ENCODE data around the gene RAMP3. TPM values are rescaled to one million over a fixed set of nuclear protein-coding genes. Genes with fewer than 3 reads are reported as not detected.

The RAMP3 gene
- total and polyA plus RNA-seq, 3 experiments from 2014 or later: not detected

DNA sequence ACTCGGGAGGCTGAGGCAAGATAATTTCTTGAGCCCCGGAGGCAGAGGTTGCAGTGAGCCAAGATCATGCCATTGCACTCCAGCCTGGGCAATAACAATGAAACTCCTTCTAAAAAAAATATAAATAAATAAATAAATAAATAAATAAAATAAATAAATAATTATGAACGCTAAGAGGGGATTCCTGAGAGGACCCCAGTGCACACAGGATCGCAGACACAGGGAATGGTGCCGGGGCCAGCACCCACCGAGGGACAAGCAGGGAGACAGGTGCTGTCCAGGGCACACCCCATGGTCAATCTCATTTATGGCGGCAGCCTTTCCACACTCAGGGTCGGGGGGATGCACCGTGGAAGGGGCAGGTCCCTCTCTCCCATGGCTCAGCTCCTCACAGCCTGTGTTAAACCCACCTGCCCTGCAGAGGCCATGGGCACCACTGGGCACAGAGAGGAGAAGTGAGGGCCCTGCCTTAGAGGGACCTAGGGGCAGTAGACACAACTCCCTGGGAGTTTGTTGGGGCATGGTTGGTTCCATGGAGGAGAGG lies 2.2 kb upstream of the RAMP3 start:
- Mint-ChIP-seq H3K27ac (no peak overlapping the region), H3K4me3 (no peak overlapping the region), H3K9me3 (no peaks in the 10 kb centered on the region), H3K36me3 (peaks cover 0 to 4% (median 0%) of the 10 kb centered on the region in 3 donors), H3K27me3 (peaks cover 30 to 40% of the 10 kb centered on the region in 2 donors), H3K4me1 (peaks cover 2 to 6% (median 6%) of the 10 kb centered on the region in 3 donors)
- Histone ChIP-seq H3K27me3 (ENCODE audit: insufficient read depth, low read length, poor library complexity, severe bottlenecking) (peaks cover 11% of the 10 kb centered on the region), H3K36me3 (ENCODE audit: insufficient read depth, low read length) (no peaks in the 10 kb centered on the region), H3K9me3 (ENCODE audit: low read length) (no peaks in the 10 kb centered on the region), H3K27ac (ENCODE audit: low read depth, low read length) (no peak overlapping the region), H3K4me1 (ENCODE audit: insufficient read depth, low read length) (no peaks in the 10 kb centered on the region), H3K4me3 (ENCODE audit: low read length) (no peak overlapping the region)
- DNase-seq: no peak
- ChIA-PET CTCF (interaction anchor here (0.6 to 1.3 kb wide), 2 partner anchors 32 to 698 kb away, joined by 3 read pairs; no protein-coding TSS in a partner anchor), POLR2A (no interaction called here)

DNA sequence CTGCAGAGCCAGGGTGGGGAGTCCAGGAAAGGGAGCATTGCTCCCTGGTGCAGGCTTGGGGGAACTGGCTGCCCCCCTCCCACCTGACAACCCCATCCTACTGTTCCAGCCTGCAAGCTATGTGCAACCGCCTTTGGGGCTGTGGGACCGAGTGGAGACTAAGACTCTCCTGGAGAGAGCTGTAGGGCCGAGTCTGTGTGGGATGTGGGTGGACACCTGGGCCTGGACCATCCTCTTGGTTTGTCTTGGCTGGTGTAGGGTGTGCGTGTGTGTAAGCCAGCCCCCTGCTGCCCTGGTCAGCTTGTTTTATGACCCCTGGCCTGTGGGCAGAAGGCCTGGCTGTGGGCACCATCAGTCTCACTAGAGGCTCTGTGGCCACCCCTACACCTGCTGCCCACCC lies 1.6 kb upstream of the RAMP3 start:
- peaks cover 2 to 6% (median 6%) of the 10 kb centered on the region in 3 donors for H3K4me1 Mint-ChIP-seq
- CTCF ChIA-PET: interaction anchor here (0.6 to 1.3 kb wide), 2 partner anchors 33 to 698 kb away, joined by 3 read pairs; no protein-coding TSS in a partner anchor
- Histone ChIP-seq H3K36me3 (ENCODE audit: insufficient read depth, low read length) (no peaks in the 10 kb centered on the region), H3K9me3 (ENCODE audit: low read length) (no peaks in the 10 kb centered on the region), H3K4me3 (ENCODE audit: low read length) (no peak overlapping the region), H3K4me1 (ENCODE audit: insufficient read depth, low read length) (no peaks in the 10 kb centered on the region), H3K27me3 (ENCODE audit: insufficient read depth, low read length, poor library complexity, severe bottlenecking) (peaks cover 11% of the 10 kb centered on the region), H3K27ac (ENCODE audit: low read depth, low read length) (no peak overlapping the region)
- no peaks in the 10 kb centered on the region for H3K9me3 Mint-ChIP-seq
- peak in 1 of 5 donors; percentile 39 for DNase-seq
- POLR2A ChIA-PET: no interaction called here
- no peak overlapping the region for H3K27ac Mint-ChIP-seq
- peaks cover 28 to 37% of the 10 kb centered on the region in 2 donors for H3K27me3 Mint-ChIP-seq
- H3K4me3 Mint-ChIP-seq: no peak overlapping the region
- peaks cover 0 to 4% (median 0%) of the 10 kb centered on the region in 3 donors for H3K36me3 Mint-ChIP-seq

DNA sequence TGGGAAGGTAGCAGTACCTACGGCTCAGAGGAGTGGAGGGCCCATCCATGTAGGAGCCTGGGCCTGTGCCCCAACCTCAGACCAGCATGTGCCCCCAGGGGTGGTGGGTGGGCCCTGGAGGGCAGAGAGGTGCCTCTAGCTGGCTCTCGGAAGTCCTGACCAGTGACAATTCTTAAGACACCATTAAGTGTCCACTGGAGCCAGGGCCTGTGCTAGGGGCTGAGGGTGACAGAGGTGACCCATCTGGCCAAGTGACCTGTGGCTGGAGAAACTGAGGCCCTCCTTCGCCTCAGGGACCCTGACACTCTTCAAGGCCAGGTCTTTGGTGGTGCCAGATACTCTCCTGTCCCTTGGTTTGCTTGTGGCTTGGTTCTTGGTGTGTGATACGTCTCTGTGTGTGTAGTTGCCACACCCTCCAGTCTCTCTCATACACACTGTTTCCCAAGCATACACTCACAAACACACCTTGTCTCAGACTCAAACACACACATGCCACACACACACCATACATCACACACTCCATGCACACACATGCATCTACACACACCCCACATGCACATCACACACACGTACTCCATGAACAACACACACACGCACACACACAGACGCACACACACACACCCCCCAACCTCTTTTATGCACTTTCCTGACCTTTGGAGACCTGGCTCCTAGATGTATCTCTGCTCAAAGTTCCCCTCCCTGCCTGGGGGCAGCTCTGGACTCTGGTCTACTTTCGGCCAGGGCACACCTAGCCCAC lies 897 bp upstream of the RAMP3 start:
- ChIA-PET POLR2A (no interaction called here), CTCF (interaction anchor here (1.1 to 1.3 kb wide), 2 partner anchors 103 to 697 kb away, joined by 3 to 6 read pairs; no protein-coding TSS in a partner anchor)
- H3K4me1 Mint-ChIP-seq: peaks cover 2 to 6% (median 6%) of the 10 kb centered on the region in 3 donors
- H3K36me3 Mint-ChIP-seq: peaks cover 0 to 4% (median 0%) of the 10 kb centered on the region in 3 donors
- no peaks in the 10 kb centered on the region for H3K9me3 Mint-ChIP-seq
- H3K27ac ChIP-seq (ENCODE audit: low read depth, low read length): no peak overlapping the region
- peak overlapping the region in 3 of 7 donors; percentile 2 to 52 (median 3) for H3K4me3 Mint-ChIP-seq
- no peak overlapping the region for H3K27ac Mint-ChIP-seq
- peak in 1 of 5 donors; percentile 22 for DNase-seq
- H3K9me3 ChIP-seq (ENCODE audit: low read length): no peaks in the 10 kb centered on the region
- H3K36me3 ChIP-seq (ENCODE audit: insufficient read depth, low read length): no peaks in the 10 kb centered on the region
- peaks cover 11% of the 10 kb centered on the region for H3K27me3 ChIP-seq (ENCODE audit: insufficient read depth, low read length, poor library complexity, severe bottlenecking)
- no peaks in the 10 kb centered on the region for H3K4me1 ChIP-seq (ENCODE audit: insufficient read depth, low read length)
- peaks cover 26 to 38% of the 10 kb centered on the region in 2 donors for H3K27me3 Mint-ChIP-seq
- no peak overlapping the region for H3K4me3 ChIP-seq (ENCODE audit: low read length)

DNA sequence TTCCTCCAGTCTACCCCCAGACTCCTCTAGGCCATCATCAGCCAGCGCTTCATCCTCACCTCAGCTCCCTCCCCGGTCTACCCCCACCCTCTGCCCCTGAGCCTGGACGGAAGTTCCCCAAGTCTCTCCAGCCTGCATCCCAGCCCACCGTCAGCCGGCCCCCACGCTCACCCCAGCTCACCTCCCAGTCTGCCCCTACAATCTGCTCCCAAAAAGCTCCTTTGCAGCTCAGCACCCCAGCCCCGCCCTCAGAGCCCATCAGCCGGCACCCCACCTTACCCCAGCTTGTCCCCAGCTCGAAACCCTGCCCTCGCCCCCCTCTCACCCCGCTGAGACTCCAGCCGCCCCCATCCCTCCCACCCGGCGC lies 322 bp upstream of the RAMP3 start:
- H3K9me3 Mint-ChIP-seq: no peaks in the 10 kb centered on the region
- H3K27ac Mint-ChIP-seq: no peak overlapping the region
- H3K4me1 Mint-ChIP-seq: peaks cover 2 to 6% (median 6%) of the 10 kb centered on the region in 3 donors
- Histone ChIP-seq H3K4me3 (ENCODE audit: low read length) (no peak overlapping the region), H3K9me3 (ENCODE audit: low read length) (no peaks in the 10 kb centered on the region), H3K27me3 (ENCODE audit: insufficient read depth, low read length, poor library complexity, severe bottlenecking) (peaks cover 11% of the 10 kb centered on the region), H3K4me1 (ENCODE audit: insufficient read depth, low read length) (no peaks in the 10 kb centered on the region), H3K27ac (ENCODE audit: low read depth, low read length) (no peak overlapping the region), H3K36me3 (ENCODE audit: insufficient read depth, low read length) (no peaks in the 10 kb centered on the region)
- peaks cover 23 to 38% of the 10 kb centered on the region in 2 donors for H3K27me3 Mint-ChIP-seq
- ChIA-PET POLR2A (no interaction called here), CTCF (interaction anchor here (1.1 to 1.6 kb wide), 2 partner anchors 103 to 697 kb away, joined by 5 to 6 read pairs; no protein-coding TSS in a partner anchor)
- peaks cover 0 to 4% (median 0%) of the 10 kb centered on the region in 3 donors for H3K36me3 Mint-ChIP-seq
- no peak for DNase-seq
- H3K4me3 Mint-ChIP-seq: peak overlapping the region in 3 of 7 donors; percentile 2 to 52 (median 45)

DNA sequence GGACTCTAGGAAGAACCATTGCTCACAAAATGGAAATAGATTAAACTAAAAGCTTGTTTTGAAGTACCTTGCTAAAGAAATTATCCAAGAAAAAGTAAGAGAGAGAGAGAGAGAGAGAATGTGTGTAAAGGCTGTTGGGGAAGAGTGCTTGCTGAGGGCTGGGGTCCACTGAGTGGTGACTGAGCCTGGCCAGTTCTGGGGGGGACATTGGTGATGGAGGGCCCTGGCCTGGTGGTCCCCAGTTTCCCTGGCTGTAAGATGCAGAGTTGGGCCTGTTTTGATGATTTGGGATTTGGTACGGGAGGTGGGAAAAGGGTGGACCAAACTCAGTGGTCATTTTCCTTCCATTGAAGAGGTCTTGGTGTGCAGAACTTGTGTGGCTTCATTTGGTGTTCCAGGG lies 880 bp downstream of the RAMP3 start:
- no peaks in the 10 kb centered on the region for H3K9me3 ChIP-seq (ENCODE audit: low read length)
- no peak overlapping the region for H3K4me3 ChIP-seq (ENCODE audit: low read length)
- Mint-ChIP-seq H3K27me3 (peaks cover 23 to 38% of the 10 kb centered on the region in 2 donors), H3K4me3 (peak overlapping the region in 1 of 7 donors; percentile 46), H3K4me1 (peaks cover 2 to 6% (median 6%) of the 10 kb centered on the region in 3 donors), H3K36me3 (peaks cover 0 to 4% (median 0%) of the 10 kb centered on the region in 3 donors), H3K9me3 (peaks cover 0 to 3% (median 0%) of the 10 kb centered on the region in 5 donors), H3K27ac (peak overlapping the region in 1 of 8 donors; percentile 44)
- DNase-seq: no peak
- H3K27ac ChIP-seq (ENCODE audit: low read depth, low read length): no peak overlapping the region
- peaks cover 11% of the 10 kb centered on the region for H3K27me3 ChIP-seq (ENCODE audit: insufficient read depth, low read length, poor library complexity, severe bottlenecking)
- H3K36me3 ChIP-seq (ENCODE audit: insufficient read depth, low read length): no peaks in the 10 kb centered on the region
- H3K4me1 ChIP-seq (ENCODE audit: insufficient read depth, low read length): no peaks in the 10 kb centered on the region
- ChIA-PET POLR2A (no interaction called here), CTCF (interaction anchor here (0.9 to 1.6 kb wide), 3 partner anchors 101 to 696 kb away, joined by 3 to 5 read pairs (median 3); no protein-coding TSS in a partner anchor)

DNA sequence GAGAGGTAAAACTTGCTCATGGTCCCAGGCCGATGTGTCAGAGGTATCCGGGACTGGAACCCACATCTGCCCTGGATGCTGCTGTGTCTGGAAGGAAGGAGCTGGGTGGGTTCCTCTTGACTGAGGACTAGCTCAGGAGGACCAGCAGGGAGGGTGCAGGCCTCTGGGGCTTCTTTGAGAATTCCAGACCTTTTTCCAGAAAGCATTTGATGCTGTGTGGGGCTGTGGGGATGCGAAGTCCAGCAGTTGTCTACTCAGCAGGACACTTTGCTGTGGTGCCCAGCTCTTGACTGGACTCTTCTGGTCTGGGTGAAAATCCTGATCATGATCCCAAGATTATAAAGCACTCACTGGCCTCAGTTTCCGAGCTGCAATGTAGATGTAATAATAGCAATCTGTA lies 1.7 kb downstream of the RAMP3 start:
- no peak overlapping the region for H3K27ac Mint-ChIP-seq
- no peaks in the 10 kb centered on the region for H3K4me1 ChIP-seq (ENCODE audit: insufficient read depth, low read length)
- POLR2A ChIA-PET: no interaction called here

GRCh38 chr7:45160417-45160881 lies 2.9 kb downstream of the RAMP3 start:
- POLR2A ChIA-PET: no interaction called here

More for the DNA sequence above, 1.7 kb downstream of the RAMP3 start:
- H3K36me3 Mint-ChIP-seq: peaks cover 0 to 4% (median 0%) of the 10 kb centered on the region in 3 donors
- Histone ChIP-seq H3K27ac (ENCODE audit: low read depth, low read length) (no peak overlapping the region), H3K36me3 (ENCODE audit: insufficient read depth, low read length) (no peaks in the 10 kb centered on the region), H3K27me3 (ENCODE audit: insufficient read depth, low read length, poor library complexity, severe bottlenecking) (peaks cover 11% of the 10 kb centered on the region), H3K9me3 (ENCODE audit: low read length) (no peaks in the 10 kb centered on the region), H3K4me3 (ENCODE audit: low read length) (no peak overlapping the region)
- no peak for DNase-seq
- H3K9me3 Mint-ChIP-seq: peaks cover 0 to 3% (median 0%) of the 10 kb centered on the region in 5 donors
- H3K4me3 Mint-ChIP-seq: no peak overlapping the region
- peaks cover 2 to 6% (median 6%) of the 10 kb centered on the region in 3 donors for H3K4me1 Mint-ChIP-seq
- CTCF ChIA-PET: interaction anchor here (1.5 kb wide), 1 partner anchor 101 kb away, joined by 3 read pairs; no protein-coding TSS in a partner anchor
- peaks cover 23 to 38% of the 10 kb centered on the region in 2 donors for H3K27me3 Mint-ChIP-seq

More at GRCh38 chr7:45160417-45160881, 2.9 kb downstream of the RAMP3 start:
- Histone ChIP-seq H3K36me3 (ENCODE audit: insufficient read depth, low read length) (no peaks in the 10 kb centered on the region), H3K9me3 (ENCODE audit: low read length) (no peaks in the 10 kb centered on the region), H3K27ac (ENCODE audit: low read depth, low read length) (no peak overlapping the region), H3K4me1 (ENCODE audit: insufficient read depth, low read length) (no peaks in the 10 kb centered on the region), H3K27me3 (ENCODE audit: insufficient read depth, low read length, poor library complexity, severe bottlenecking) (peaks cover 11% of the 10 kb centered on the region), H3K4me3 (ENCODE audit: low read length) (no peak overlapping the region)
- H3K36me3 Mint-ChIP-seq: peaks cover 0 to 8% (median 0%) of the 10 kb centered on the region in 3 donors
- peaks cover 1 to 6% (median 6%) of the 10 kb centered on the region in 3 donors for H3K4me1 Mint-ChIP-seq
- no peak overlapping the region for H3K4me3 Mint-ChIP-seq
- CTCF ChIA-PET: no interaction called here
- H3K27me3 Mint-ChIP-seq: peaks cover 22 to 34% of the 10 kb centered on the region in 2 donors
- H3K27ac Mint-ChIP-seq: no peak overlapping the region
- peak in 1 of 5 donors; percentile 7 for DNase-seq
- peaks cover 4 to 9% (median 6%) of the 10 kb centered on the region in 5 donors for H3K9me3 Mint-ChIP-seq
